Activated naive CD8-positive, alpha-beta T cell (primary cell): Measurements from ENCODE around the gene WDR70.

Experiments
- H3K27ac Mint-ChIP-seq: one replicate; pipeline ENCODE4 v1.8.0; 2021; ENCODE audit warnings: mixed read lengths
- H3K27me3 Mint-ChIP-seq: one replicate; pipeline ENCODE4 v1.8.0; 2021; ENCODE audit warnings: mixed read lengths
- H3K36me3 Mint-ChIP-seq: one replicate; pipeline ENCODE4 v1.8.0; 2021; ENCODE audit warnings: mixed read lengths
- H3K4me1 Mint-ChIP-seq: one replicate; pipeline ENCODE4 v1.8.0; 2021; ENCODE audit warnings: low read depth, mixed read lengths
- H3K4me3 Mint-ChIP-seq: one replicate; pipeline ENCODE4 v1.8.0; 2021; ENCODE audit warnings: mild to moderate bottlenecking, mixed read lengths
- H3K9me3 Mint-ChIP-seq: one replicate; pipeline ENCODE4 v1.8.0; 2021; ENCODE audit warnings: low read depth, mixed read lengths

Gene WDR70

DNA sequence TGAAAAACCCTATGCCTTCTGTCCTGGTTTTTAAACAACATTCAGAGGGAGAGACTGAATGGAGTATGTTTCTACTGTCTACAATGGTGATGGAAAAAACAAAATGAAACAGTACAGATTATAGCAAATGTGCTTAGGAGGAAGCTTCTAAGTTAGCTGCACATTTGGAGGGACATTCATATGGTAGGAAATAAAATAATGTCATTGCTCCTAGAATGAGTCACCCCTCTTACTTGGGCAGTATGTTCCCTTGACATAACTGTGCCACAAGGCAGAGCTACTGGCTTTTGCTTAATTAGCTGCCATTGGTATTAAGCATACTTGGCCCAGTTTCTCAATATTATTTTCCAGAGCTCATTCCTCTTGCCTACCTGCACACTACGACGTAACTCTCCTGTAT lies 331.8 kb downstream of the WDR70 start:
- Mint-ChIP-seq H3K36me3 (peaks cover 27% of the 10 kb centered on the region), H3K27ac (no peak overlapping the region), H3K4me1 (no peaks in the 10 kb centered on the region), H3K9me3 (no peaks in the 10 kb centered on the region), H3K4me3 (no peak overlapping the region), H3K27me3 (no peaks in the 10 kb centered on the region)

DNA sequence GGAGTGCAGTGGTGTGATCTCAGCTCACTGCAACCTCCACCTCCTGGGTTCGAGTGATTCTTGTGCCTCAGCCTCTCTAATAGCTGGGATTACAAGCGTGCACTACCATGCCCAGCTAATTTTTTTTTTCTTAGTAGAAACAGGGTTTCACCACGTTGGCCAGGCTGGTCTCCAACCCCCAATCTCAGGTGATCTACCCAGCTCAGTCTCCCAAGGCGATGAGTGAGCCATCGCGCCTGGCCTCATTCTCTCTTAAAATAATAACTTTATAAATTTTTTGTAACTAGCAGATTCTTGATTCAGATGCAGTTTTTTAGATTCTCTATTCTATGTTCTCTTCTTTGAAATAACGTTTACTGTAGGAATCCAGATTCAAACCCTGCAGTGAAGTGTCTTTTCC lies 333.6 kb downstream of the WDR70 start:
- Mint-ChIP-seq H3K4me3 (no peak overlapping the region), H3K9me3 (no peaks in the 10 kb centered on the region), H3K4me1 (no peaks in the 10 kb centered on the region), H3K27me3 (no peaks in the 10 kb centered on the region), H3K36me3 (peaks cover 23% of the 10 kb centered on the region), H3K27ac (no peak overlapping the region)

DNA sequence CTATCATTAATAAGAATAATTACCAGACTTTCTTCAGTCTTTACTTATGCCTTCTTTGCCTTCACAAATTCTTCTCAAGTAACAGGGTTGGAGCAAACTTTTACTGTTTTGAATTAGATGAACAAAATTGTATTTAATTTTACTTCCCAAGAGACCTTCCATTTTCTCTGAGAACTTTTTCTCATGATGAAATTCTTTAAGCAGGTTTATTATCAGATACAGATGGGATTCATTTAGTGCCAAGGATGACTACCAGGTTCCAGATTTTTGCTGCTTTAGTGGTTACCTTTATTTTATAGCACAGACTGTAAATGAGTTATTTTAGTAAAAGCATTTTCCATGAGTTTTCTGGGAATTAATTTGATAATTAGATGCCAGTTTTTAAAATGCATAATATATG lies 335.6 kb downstream of the WDR70 start:
- Mint-ChIP-seq H3K9me3 (no peaks in the 10 kb centered on the region), H3K4me3 (no peak overlapping the region), H3K4me1 (no peaks in the 10 kb centered on the region), H3K36me3 (peaks cover 20% of the 10 kb centered on the region), H3K27ac (peak overlapping the region; percentile 16), H3K27me3 (no peaks in the 10 kb centered on the region)

DNA sequence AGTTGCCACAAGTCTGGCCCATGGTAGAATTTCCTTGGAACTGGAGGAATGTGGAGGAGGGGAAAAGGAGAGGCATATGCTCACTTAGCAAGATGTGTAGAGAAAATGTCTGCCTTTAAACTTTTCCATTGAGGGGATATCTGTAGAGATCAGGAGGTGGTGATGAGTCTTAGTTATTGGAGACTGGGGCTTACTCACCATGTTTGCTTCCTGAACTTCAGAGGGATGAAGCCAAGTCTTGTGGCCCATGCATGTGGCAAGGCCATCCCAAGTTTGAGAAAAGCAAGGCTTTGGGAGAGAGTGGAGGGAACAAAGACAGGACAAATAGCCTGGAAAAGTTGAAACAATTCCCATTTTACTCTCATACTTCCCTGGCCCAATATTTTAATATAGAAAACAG lies 336.2 kb downstream of the WDR70 start:
- no peaks in the 10 kb centered on the region for H3K27me3 Mint-ChIP-seq
- no peak overlapping the region for H3K27ac Mint-ChIP-seq
- no peak overlapping the region for H3K4me3 Mint-ChIP-seq
- peaks cover 2% of the 10 kb centered on the region for H3K4me1 Mint-ChIP-seq
- peaks cover 19% of the 10 kb centered on the region for H3K36me3 Mint-ChIP-seq
- H3K9me3 Mint-ChIP-seq: no peaks in the 10 kb centered on the region

DNA sequence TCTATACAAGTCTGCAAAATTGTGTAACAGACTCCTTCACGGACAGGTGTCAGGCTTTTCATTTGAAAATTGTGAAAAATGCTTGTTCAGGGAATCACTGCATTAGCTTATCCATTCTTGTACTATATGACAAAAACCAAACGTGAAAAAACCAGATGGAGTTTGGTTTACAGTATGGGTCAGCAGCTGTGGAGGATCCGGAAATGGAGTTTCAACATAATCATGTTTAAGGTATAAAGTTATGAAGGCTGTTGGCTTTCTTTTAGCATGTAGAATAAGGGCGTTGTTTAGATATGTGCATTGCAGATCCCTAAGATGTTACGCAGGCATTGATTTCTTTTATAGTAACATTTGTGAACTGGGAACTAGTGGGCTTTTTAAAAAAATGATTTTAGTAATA lies 336.9 kb downstream of the WDR70 start:
- peaks cover 5% of the 10 kb centered on the region for H3K4me1 Mint-ChIP-seq
- no peaks in the 10 kb centered on the region for H3K27me3 Mint-ChIP-seq
- no peaks in the 10 kb centered on the region for H3K9me3 Mint-ChIP-seq
- no peak overlapping the region for H3K27ac Mint-ChIP-seq
- no peak overlapping the region for H3K4me3 Mint-ChIP-seq
- H3K36me3 Mint-ChIP-seq: peaks cover 19% of the 10 kb centered on the region

DNA sequence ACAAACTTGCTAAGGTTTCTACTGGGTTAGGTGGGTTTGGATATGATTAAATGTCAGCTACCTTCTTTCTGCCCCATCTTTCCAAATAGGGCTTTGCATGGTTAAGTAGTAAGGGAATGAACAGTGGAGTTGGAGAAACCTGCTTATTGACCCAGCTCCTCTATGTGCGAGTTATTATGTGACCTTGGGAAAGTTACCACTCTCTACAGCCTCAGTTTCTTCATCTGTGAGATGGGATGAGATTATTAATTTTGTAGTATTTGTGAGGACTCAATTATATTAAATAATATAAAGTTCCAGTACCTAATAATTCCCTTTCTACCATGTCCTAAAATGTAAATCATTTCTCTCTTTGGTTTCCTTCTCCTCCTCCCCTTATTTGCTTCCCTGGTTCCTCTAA lies 337.3 kb downstream of the WDR70 start:
- Mint-ChIP-seq H3K9me3 (no peaks in the 10 kb centered on the region), H3K27ac (no peak overlapping the region), H3K4me3 (no peak overlapping the region), H3K4me1 (peaks cover 9% of the 10 kb centered on the region), H3K36me3 (peaks cover 21% of the 10 kb centered on the region), H3K27me3 (no peaks in the 10 kb centered on the region)

DNA sequence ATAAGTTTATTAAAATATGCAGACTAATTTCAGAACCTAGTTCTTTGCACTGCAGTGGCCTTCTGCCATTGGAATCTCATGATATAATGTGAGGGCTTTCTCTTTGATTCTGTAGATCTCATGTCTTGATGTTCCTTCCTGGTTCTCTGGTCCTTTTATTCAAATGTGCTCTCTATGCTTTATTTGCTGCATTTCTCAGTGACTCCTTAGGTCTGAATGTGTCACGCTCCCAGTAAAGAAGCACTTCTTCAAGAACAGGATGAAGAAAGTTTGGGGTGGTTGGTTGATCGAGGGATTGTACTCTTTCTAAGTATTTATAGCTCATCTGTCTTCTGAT lies 338.1 kb downstream of the WDR70 start:
- no peak overlapping the region for H3K4me3 Mint-ChIP-seq
- H3K27ac Mint-ChIP-seq: no peak overlapping the region
- H3K9me3 Mint-ChIP-seq: no peaks in the 10 kb centered on the region
- no peaks in the 10 kb centered on the region for H3K27me3 Mint-ChIP-seq
- H3K4me1 Mint-ChIP-seq: peaks cover 14% of the 10 kb centered on the region
- peaks cover 21% of the 10 kb centered on the region for H3K36me3 Mint-ChIP-seq

DNA sequence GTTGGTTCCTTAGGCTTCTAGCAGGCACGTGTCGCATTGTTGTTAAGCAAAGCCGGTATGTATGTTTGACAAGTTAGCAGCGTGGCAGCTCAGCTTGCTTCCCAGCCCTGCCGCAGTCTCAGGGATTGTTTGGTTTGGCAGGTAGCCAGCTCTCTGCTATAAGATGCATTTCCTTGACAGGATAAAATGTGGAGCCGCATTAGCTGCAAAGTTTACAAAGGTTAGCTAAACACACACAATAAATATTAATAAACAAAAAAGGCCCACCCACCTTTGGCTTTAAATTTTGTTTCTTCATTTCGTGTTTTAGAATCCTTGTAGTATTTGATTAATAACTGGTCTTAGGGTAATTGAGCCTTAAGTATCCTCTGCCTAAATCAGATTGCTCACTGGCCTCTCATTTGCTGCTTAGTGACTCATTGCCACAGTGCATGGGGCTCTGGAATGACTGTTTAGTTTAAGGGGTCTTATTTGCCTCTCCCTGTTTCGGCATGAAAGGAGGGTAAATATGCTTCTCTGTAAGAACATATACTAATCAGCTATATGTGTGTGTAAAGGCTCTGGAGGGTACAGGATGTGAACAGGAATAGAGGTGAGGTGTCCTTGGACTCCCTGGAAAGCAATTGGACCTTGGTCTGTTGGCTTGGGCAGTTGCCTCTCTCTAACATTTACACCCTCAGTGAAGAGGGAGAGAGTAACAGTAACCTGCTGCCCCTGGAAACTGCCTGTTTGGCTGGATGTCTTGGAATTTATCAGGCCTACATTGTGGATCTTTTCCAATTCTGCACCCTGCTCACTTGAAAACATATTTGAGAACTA lies 338.7 kb downstream of the WDR70 start:
- Mint-ChIP-seq H3K27ac (no peak overlapping the region), H3K27me3 (no peaks in the 10 kb centered on the region), H3K4me1 (peaks cover 20% of the 10 kb centered on the region), H3K4me3 (no peak overlapping the region), H3K36me3 (peaks cover 25% of the 10 kb centered on the region), H3K9me3 (no peaks in the 10 kb centered on the region)

DNA sequence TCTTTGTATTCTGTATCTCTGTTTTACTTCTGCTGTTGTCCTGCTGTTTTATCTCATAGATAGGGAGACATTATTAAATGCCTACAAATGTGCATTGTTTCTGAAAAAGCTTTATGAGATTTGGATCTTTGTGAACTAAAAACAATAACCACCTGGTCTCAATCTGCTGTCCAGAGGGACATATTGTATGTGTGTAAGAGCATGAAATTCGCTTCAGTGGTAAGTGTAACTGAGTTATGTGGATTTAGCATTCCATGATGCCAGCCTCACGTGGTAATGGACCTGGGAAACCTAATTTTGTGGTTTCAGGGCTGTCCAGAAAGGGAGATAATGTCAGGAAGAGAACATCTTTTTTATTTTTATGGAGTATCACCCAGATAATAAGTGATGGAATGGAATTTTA lies 341.4 kb downstream of the WDR70 start:
- Mint-ChIP-seq H3K36me3 (peaks cover 19% of the 10 kb centered on the region), H3K9me3 (no peaks in the 10 kb centered on the region), H3K27me3 (no peaks in the 10 kb centered on the region), H3K4me1 (peaks cover 25% of the 10 kb centered on the region), H3K27ac (no peak overlapping the region), H3K4me3 (no peak overlapping the region)

DNA sequence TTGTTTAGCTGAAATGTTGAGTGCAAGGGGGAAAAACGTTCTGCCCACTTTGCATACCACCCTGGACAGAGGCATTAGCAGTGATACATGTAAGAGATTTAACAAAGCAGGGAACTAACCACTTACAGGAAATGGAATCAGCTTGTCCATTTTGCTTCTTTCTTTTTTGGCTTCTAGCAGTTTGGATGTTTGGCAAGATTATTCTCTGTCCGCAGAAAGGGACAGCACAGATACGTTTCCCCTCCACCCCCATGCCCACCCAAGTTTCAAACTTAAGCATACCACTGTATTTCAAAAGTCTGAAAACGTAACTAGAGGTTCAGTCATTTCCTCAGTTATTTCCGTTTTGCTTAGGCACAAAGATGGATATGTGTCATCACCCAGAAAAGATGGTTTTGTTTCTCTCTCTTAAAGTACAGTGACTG lies 342.3 kb downstream of the WDR70 start:
- Mint-ChIP-seq H3K4me1 (peaks cover 25% of the 10 kb centered on the region), H3K4me3 (no peak overlapping the region), H3K36me3 (peaks cover 26% of the 10 kb centered on the region), H3K9me3 (no peaks in the 10 kb centered on the region), H3K27ac (no peak overlapping the region), H3K27me3 (no peaks in the 10 kb centered on the region)

DNA sequence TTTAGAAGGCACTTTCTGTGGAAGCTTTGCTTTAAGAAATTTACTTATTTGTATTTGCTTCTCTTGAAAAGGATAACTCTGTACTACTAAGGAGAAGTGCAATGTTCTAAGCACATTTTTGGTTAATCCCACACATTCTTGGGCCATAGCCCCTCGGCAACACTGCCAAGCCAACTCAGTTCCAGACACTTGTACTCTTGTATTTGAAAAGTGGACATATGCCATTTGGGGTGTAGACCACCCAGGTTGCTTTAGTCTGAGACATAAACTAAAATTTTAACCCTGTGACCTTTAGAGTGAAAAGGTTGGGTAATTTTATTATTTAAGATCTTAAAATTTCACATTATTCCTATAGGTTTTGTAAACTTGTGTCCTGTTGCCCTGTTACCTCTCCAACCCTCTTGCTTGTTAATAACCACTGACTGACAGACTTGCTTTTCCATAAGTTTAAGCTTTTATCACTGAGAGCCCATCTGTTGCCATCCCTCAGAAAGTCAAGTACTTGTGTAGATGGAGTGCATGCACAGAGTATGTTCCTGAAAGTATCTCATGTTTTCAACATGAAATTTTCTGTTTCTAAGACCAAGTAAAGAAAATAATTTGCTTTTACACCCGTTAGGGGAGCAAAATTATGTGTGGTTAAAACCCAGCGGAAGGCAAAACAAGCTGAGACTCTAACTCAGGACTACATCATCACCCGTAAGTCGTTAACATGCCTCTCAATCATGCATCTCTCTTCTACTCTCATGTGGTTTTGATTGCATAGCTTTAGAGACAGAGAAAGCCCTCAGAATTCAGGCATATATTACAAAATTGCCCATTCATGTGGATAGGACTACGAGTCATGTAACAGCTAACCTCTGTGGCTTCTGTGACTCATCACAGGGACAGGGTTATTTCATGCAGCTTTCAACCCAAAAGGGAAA lies 343.4 kb downstream of the WDR70 start:
- Mint-ChIP-seq H3K27ac (peak overlapping the region; percentile 59), H3K36me3 (peaks cover 26% of the 10 kb centered on the region), H3K9me3 (no peaks in the 10 kb centered on the region)

DNA sequence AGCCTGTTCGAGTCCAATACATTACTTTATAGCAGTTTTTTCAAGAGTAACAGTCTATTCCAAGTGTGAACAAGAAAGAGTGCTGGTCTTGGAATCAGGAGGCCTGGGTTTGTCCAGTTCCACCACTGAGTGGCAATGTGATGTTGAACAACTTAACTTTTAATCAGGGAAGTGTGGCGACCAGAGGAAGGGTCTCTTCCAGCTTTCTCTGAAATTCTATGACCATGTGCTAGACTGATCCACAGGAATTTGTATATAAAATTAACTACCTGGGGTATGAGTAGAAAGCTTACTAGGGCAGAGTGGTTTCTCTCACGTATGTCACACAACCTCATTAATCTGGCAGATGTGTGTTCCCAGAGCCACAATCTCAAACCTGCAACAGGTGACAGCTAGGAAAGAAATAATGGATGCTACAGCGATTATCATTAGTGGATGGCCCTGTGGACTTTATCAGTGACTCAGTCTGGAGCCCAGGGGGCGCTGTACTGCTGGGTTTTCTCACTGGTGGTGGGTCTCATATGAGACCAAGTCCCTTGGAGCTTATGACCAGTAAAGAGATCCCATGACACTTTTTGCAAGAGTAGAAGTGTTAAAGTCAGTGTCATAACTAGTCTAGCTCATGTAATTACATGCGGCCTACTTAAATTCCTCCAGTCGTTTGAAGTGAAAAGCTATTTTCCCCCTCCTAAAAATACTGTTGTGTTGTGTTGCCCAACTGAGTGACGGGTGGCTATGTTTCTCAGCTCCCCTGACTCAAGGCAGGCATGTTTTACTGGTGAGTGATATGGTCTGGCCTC lies 344.2 kb downstream of the WDR70 start:
- no peak overlapping the region for H3K27ac Mint-ChIP-seq
- H3K27me3 Mint-ChIP-seq: no peaks in the 10 kb centered on the region
- peaks cover 26% of the 10 kb centered on the region for H3K36me3 Mint-ChIP-seq
- H3K4me3 Mint-ChIP-seq: no peak overlapping the region
- H3K9me3 Mint-ChIP-seq: no peaks in the 10 kb centered on the region
- peaks cover 25% of the 10 kb centered on the region for H3K4me1 Mint-ChIP-seq

More for the DNA sequence above, 343.4 kb downstream of the WDR70 start:
- Mint-ChIP-seq H3K4me1 (peaks cover 25% of the 10 kb centered on the region), H3K4me3 (peak overlapping the region; percentile 70), H3K27me3 (no peaks in the 10 kb centered on the region)

DNA sequence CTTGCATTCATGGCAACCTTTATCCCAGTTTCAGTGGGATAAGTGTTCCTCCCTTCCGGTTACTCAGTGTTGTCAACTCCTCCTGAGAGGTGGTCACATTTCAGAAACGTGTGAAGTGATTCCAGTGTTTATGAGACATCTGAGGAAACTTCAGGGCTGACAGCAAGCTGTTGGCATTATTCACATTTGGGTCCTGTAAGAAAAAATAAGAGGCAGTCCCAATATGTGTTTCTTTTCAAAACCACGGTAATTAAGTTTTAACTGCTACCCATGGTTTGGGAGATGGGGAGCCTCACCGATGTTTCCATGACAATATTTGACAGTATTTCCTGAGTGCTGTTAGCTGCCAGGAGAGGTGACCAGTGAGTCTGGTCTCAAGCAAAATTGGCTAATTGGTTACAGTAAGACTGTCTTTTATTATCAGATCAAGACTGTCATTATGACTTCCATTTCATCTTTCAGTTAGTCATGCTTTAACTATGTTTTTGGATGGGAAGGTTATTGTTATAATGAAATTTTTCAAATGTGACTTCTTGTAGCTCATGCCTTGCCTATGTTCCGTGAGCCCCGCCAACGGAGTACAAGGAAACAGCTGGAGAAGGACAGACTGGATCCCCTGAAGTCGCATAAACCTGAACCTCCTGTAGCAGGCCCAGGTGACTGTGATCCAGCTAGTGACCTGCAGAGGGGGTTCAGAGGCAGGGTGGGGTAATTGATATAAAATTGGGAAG lies 345.4 kb downstream of the WDR70 start:
- H3K4me1 Mint-ChIP-seq: peaks cover 25% of the 10 kb centered on the region
- peaks cover 31% of the 10 kb centered on the region for H3K36me3 Mint-ChIP-seq
- no peaks in the 10 kb centered on the region for H3K9me3 Mint-ChIP-seq
- no peak overlapping the region for H3K27ac Mint-ChIP-seq
- H3K4me3 Mint-ChIP-seq: no peak overlapping the region
- no peaks in the 10 kb centered on the region for H3K27me3 Mint-ChIP-seq

DNA sequence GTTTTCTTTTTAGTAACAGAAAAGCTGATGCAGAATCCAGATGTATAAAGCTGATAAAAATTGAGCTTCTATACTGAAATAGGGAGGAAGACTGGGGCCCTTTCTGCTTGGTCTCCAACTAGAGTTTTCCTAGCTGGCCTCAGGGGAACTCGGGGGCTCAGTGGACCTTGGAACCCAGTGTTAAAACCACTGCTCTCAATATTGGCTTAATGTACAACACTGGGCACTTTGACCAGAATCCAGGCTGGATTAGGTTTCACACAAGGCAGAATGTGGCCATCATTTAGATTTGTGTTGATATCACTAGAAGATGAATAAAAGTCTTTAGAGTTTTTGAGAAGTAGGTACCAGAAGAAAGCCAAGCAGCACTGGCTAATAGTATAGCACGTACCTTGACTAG lies 346.1 kb downstream of the WDR70 start:
- no peaks in the 10 kb centered on the region for H3K27me3 Mint-ChIP-seq
- H3K9me3 Mint-ChIP-seq: no peaks in the 10 kb centered on the region
- H3K27ac Mint-ChIP-seq: no peak overlapping the region
- H3K4me1 Mint-ChIP-seq: peaks cover 25% of the 10 kb centered on the region
- no peak overlapping the region for H3K4me3 Mint-ChIP-seq
- peaks cover 33% of the 10 kb centered on the region for H3K36me3 Mint-ChIP-seq
